Measurements from ENCODE around the gene PYDC2.
"Not testable (repeated sequence)": the region's sequence is repeated elsewhere in the genome, so short reads cannot be mapped to it uniquely, and the experiment has no call there.

Gene PYDC2

GRCh38 chr3:191473661-191474198 lies 12.8 kb downstream of the PYDC2 start:
- DNase-seq, result no peak

GRCh38 chr3:191476066-191476772 lies 15.3 kb downstream of the PYDC2 start:
- DNase-seq, result no peak

GRCh38 chr3:191483994-191484393 lies 23.0 kb downstream of the PYDC2 start:
- DNase-seq, result not testable (repeated sequence)

GRCh38 chr3:191484461-191484860 lies 23.5 kb downstream of the PYDC2 start:
- DNase-seq, result no peak

- no peak for DNase-seq
Observed at GRCh38 chr3:191492601-191493000, 31.6 kb downstream of the PYDC2 start.

GRCh38 chr3:191493336-191493735 lies 32.4 kb downstream of the PYDC2 start:
- DNase-seq, result no peak

GRCh38 chr3:191499307-191500080 lies 38.5 kb downstream of the PYDC2 start:
- DNase-seq, result no peak

- DNase-seq, result no peak
Observed at GRCh38 chr3:191500892-191501291, 39.9 kb downstream of the PYDC2 start.

GRCh38 chr3:191502583-191502982 lies 41.6 kb downstream of the PYDC2 start:
- peak; percentile 9 to 28 for DNase-seq

- DNase-seq, result no peak
Observed at GRCh38 chr3:191509078-191509477, 48.1 kb downstream of the PYDC2 start.

All from Kasumi-1 (cell line).